Endothelial cell of umbilical vein (primary cell): ENCODE data around the gene INPP4B. TPM values are rescaled to one million over a fixed set of nuclear protein-coding genes. Genes with fewer than 3 reads are reported as not detected.

Source experiments
- BruUV-seq: library from RNA; stranded (reverse); fragments of 400-500 nt; replicated peaks from 2 replicates; lab custom pipeline; 2021; lab: Mats Ljungman, UMichigan
- CTCF ChIA-PET: fragments of 300-600, 350-600 bp; sonication (Branson Sonifier 250); formaldehyde crosslinking; loops from one replicate; lab custom pipeline; 2021; ENCODE audit warnings: antibody characterized with exemption, inconsistent platforms; lab: Charles Lee
- POLR2A ChIA-PET: fragments of 300-600, 350-600 bp; sonication (Branson Sonifier 250); formaldehyde crosslinking; loops from one replicate; lab custom pipeline; 2021; ENCODE audit warnings: antibody characterized with exemption, inconsistent platforms; lab: Charles Lee
- DNase-seq: peaks from one replicate; pipeline ENCODE4 v3.0.0-alpha.2; 2011; ENCODE audit warnings: low read depth, low spot score
- FAIRE-seq: peaks from 2 replicates; lab custom pipeline; 2011; peaks lifted over from hg19 to GRCh38; lab: Jason Lieb, UNC
- H2AFZ ChIP-seq: 2 replicates; pipeline ENCODE4 v1.6.0; 2012; ENCODE audit warnings: low read depth, low read length, control low read depth, inconsistent platforms
- H3K27ac ChIP-seq: 2 replicates; pipeline ENCODE4 v1.5.1; 2011; ENCODE audit warnings: low read depth, mild to moderate bottlenecking, control low read depth, low read length, moderate library complexity; ENCODE audit not compliant: insufficient read depth
- H3K27me3 ChIP-seq, 2 experiments: 2 replicates each; pipeline versions ENCODE4 v1.6.0 to v1.6.1; 2011; ENCODE audit warnings: low read length in 2 of 2, mixed read lengths in 1 of 2; ENCODE audit not compliant: control insufficient read depth in 2 of 2, insufficient read depth in 2 of 2
- H3K36me3 ChIP-seq, 2 experiments: 2 replicates in 1 of 2; 3 replicates in 1 of 2; pipeline ENCODE4 v1.5.1; 2011; ENCODE audit warnings: low read length in 2 of 2, mild to moderate bottlenecking in 1 of 2, moderate library complexity in 1 of 2; ENCODE audit not compliant: control insufficient read depth in 2 of 2, insufficient read depth in 2 of 2; ENCODE audit errors: extremely low read depth in 1 of 2
- H3K4me1 ChIP-seq: 3 replicates; pipeline ENCODE4 v1.5.1; 2011; ENCODE audit warnings: mild to moderate bottlenecking, low read length; ENCODE audit not compliant: control insufficient read depth, insufficient read depth; ENCODE audit errors: extremely low read depth
- H3K4me2 ChIP-seq: 2 replicates; pipeline ENCODE4 v1.6.1; 2011; ENCODE audit warnings: low read length, control low read depth, mixed read lengths; ENCODE audit not compliant: insufficient read depth
- H3K4me3 ChIP-seq, 3 experiments: fragments of 200-600 bp in 1 of 3; sonication (generic), shearing (Covaris generic) in 1 of 3; replicated peaks in 1 of 3; 2 replicates each; pipeline ENCODE4 v1.5.1; 2011 to 2016; ENCODE audit warnings: control low read depth in 3 of 3, low read length in 3 of 3, mild to moderate bottlenecking in 2 of 3, inconsistent platforms in 1 of 3, low read depth in 1 of 3, moderate library complexity in 1 of 3; ENCODE audit not compliant: insufficient read depth in 1 of 3
- H3K79me2 ChIP-seq: 2 replicates; pipeline ENCODE4 v1.6.0; 2012; ENCODE audit warnings: low read length, inconsistent platforms; ENCODE audit not compliant: control insufficient read depth, insufficient read depth
- H3K9ac ChIP-seq: replicated peaks from 2 replicates; pipeline ENCODE3; 2011; ENCODE audit warnings: low read length, control low read depth; ENCODE audit not compliant: insufficient read depth; ENCODE audit errors: extremely low read depth
- H3K9me1 ChIP-seq: replicated peaks from 3 replicates; pipeline ENCODE4 v1.6.0; 2011; ENCODE audit warnings: mild to moderate bottlenecking, low read length; ENCODE audit not compliant: control insufficient read depth, insufficient read depth; ENCODE audit errors: extremely low read depth
- H3K9me3 ChIP-seq: replicated peaks from 2 replicates; pipeline ENCODE4 v1.5.1; 2012; ENCODE audit warnings: low read length, inconsistent platforms; ENCODE audit not compliant: control insufficient read depth, insufficient read depth
- H4K20me1 ChIP-seq: replicated peaks from 2 replicates; pipeline ENCODE3; 2011; ENCODE audit warnings: mild to moderate bottlenecking, low read length; ENCODE audit not compliant: control insufficient read depth, insufficient read depth; ENCODE audit errors: extremely low read depth
- CTCF ChIP-seq, 2 donors: IDR thresholded peaks; 1 replicate in 1 of 2; 2 replicates in 1 of 2; pipeline ENCODE4 v1.5.1; 2011; ENCODE audit warnings: low read length in 2 of 2, mild to moderate bottlenecking in 2 of 2, moderate library complexity in 2 of 2, control low read depth in 1 of 2, inconsistent platforms in 1 of 2, low read depth in 1 of 2; ENCODE audit not compliant: insufficient read depth in 1 of 2; ENCODE audit errors: extremely low read depth in 1 of 2
- EZH2 ChIP-seq: IDR thresholded peaks from 2 replicates; pipeline ENCODE4 v1.6.1; 2012; ENCODE audit warnings: borderline replicate concordance, low read depth, mild to moderate bottlenecking, moderate library complexity, low read length, inconsistent platforms; ENCODE audit not compliant: severe bottlenecking
- FOS ChIP-seq: IDR thresholded peaks from 2 replicates; pipeline ENCODE4 v1.6.1; 2011; ENCODE audit warnings: mild to moderate bottlenecking, low read length, moderate library complexity, borderline replicate concordance; ENCODE audit not compliant: insufficient read depth
- GATA2 ChIP-seq: IDR thresholded peaks from 2 replicates; pipeline ENCODE4 v1.7.0; 2011; ENCODE audit warnings: low read depth, mild to moderate bottlenecking, moderate library complexity, mixed read lengths, low read length; ENCODE audit not compliant: insufficient read length, insufficient read depth
- JUN ChIP-seq: IDR thresholded peaks from 2 replicates; pipeline ENCODE4 v1.6.1; 2011; ENCODE audit warnings: borderline replicate concordance, low read depth; ENCODE audit not compliant: insufficient read length, insufficient read depth
- MAX ChIP-seq: IDR thresholded peaks from 2 replicates; pipeline ENCODE4 v1.6.1; 2011; ENCODE audit not compliant: insufficient read depth, insufficient read length
- MYC ChIP-seq: IDR thresholded peaks from one replicate; pipeline ENCODE4 v1.6.1; 2011; ENCODE audit warnings: mild to moderate bottlenecking, low read depth, low read length
- POLR2A ChIP-seq: IDR thresholded peaks from 2 replicates; pipeline ENCODE4 v1.6.1; 2012; ENCODE audit warnings: low read depth, mild to moderate bottlenecking, control low read depth, low read length
- POLR2AphosphoS5 ChIP-seq: IDR thresholded peaks from 2 replicates; pipeline ENCODE4 v1.6.1; 2012; ENCODE audit warnings: low read depth, mild to moderate bottlenecking, control low read depth, low read length, moderate library complexity; ENCODE audit not compliant: insufficient read depth
- dilution Hi-C: fragments of 300-500 bp; cut with MboI; formaldehyde crosslinking; loops from one replicate; pipeline ENCODE4 v1.15.0; 2019; ENCODE audit warnings: low sequenced_read_pairs; ENCODE audit not compliant: extremely low pct_ligation_motif_present
- intact Hi-C: fragments of 100-400 bp; cut with micrococcal nuclease; formaldehyde crosslinking; loops from one replicate; pipeline ENCODE4 v1.10.0; 2022
- polyA plus RNA-seq, 4 experiments: library from polyadenylated mRNA; depleted of rRNA in 3 of 4; stranded (reverse) in 3 of 4; unstranded in 1 of 4; fragments of >200 nt; gene quantifications; 2 replicates each; pipeline versions ENCODE4 v1.2.1 to v1.2.3, GENCODE V29; 2011 to 2012; ENCODE audit warnings: missing spikeins in 1 of 4
- total RNA-seq: library from RNA; stranded (reverse); gene quantifications from 2 replicates; pipeline ENCODE4 v1.2.3, GENCODE V29; 2021

The INPP4B gene
- total and polyA plus RNA-seq, 2 donors (not counting 3 experiments of a cell fraction or from before 2014, with no cell fraction given) = 0.41 to 3.1 TPM

- POLR2A ChIA-PET = no interaction called here
Observed at GRCh38 chr4:142778430-142778829, 67.7 kb downstream of the INPP4B start.

More at GRCh38 chr4:142778430-142778829, 67.7 kb downstream of the INPP4B start:
- FAIRE-seq (no peak), DNase-seq (no peak)
- Histone ChIP-seq H4K20me1 (no peaks in the 10 kb centered on the region), H2AFZ (no peak overlapping the region), H3K27me3 (no peaks in the 10 kb centered on the region), H3K9ac (no peak overlapping the region), H3K4me2 (no peak overlapping the region), H3K9me1 (no peaks in the 10 kb centered on the region), H3K9me3 (no peaks in the 10 kb centered on the region), H3K4me1 (no peaks in the 10 kb centered on the region), H3K36me3 (no peaks in the 10 kb centered on the region), H3K4me3 (no peak overlapping the region), H3K79me2 (no peaks in the 10 kb centered on the region), H3K27ac (no peak overlapping the region)
- BruUV-seq = no TSS peak
- CTCF ChIA-PET = no interaction called here
- dilution Hi-C loops (no loop called here), intact Hi-C loops (no loop called here)
- TF ChIP-seq GATA2 (no peak), JUN (no peak), CTCF (IDR thresholded peaks at IDR 0.05; ENCODE audit: extremely low read depth in 1 of 2, insufficient read depth in 1 of 2, low read depth in 1 of 2, low read length in 2 of 2) (no peak), FOS (no peak), EZH2 (no peak), POLR2A (no peak), POLR2AphosphoS5 (no peak), MYC (no peak), MAX (no peak)
